OCI-LY1 (cell line): Measurements from ENCODE around the gene LIFR.

Source experiments
- H2AFZ ChIP-seq: fragments of 200-600 bp; sonication (generic), shearing (Covaris generic); 2 replicates; pipeline ENCODE4 v1.6.0; 2014; ENCODE audit warnings: antibody characterized with exemption, mild to moderate bottlenecking, low read length
- H3F3A ChIP-seq: fragments of 200-600 bp; sonication (generic), shearing (Covaris generic); 2 replicates; pipeline ENCODE4 v1.6.0; 2014; ENCODE audit warnings: mild to moderate bottlenecking, antibody characterized with exemption, low read length, moderate library complexity; ENCODE audit not compliant: insufficient read depth
- H3K27ac ChIP-seq: fragments of 200-600 bp; sonication (generic); 2 replicates; pipeline ENCODE4 v1.5.1; 2014; ENCODE audit warnings: low read length, mixed run types, mild to moderate bottlenecking, low read depth; ENCODE audit not compliant: poor library complexity, severe bottlenecking
- H3K27me3 ChIP-seq: fragments of 200-600 bp; sonication (generic); 2 replicates; pipeline ENCODE4 v1.6.0; 2014; ENCODE audit warnings: antibody characterized with exemption, mild to moderate bottlenecking, low read length, moderate library complexity; ENCODE audit not compliant: insufficient read depth
- H3K36me3 ChIP-seq: fragments of 200-600 bp; sonication (generic); 2 replicates; pipeline ENCODE4 v1.6.1; 2014; ENCODE audit warnings: mild to moderate bottlenecking, antibody characterized with exemption, low read length, moderate library complexity, mixed read lengths; ENCODE audit not compliant: insufficient read depth
- H3K4me1 ChIP-seq: fragments of 200-600 bp; sonication (generic); 2 replicates; pipeline ENCODE4 v1.5.1; 2014; ENCODE audit warnings: mild to moderate bottlenecking, low read length, moderate library complexity; ENCODE audit not compliant: insufficient read depth, severe bottlenecking
- H3K4me2 ChIP-seq: fragments of 200-600 bp; sonication (generic), shearing (Covaris generic); 2 replicates; pipeline ENCODE4 v1.6.1; 2014; ENCODE audit warnings: low read length
- H3K4me3 ChIP-seq: fragments of 200-600 bp; sonication (generic); 2 replicates; pipeline ENCODE4 v1.5.1; 2014; ENCODE audit warnings: low read length, low read depth, mild to moderate bottlenecking, mixed read lengths; ENCODE audit not compliant: poor library complexity, severe bottlenecking
- H3K79me2 ChIP-seq: fragments of 200-600 bp; shearing (Covaris generic); 2 replicates; pipeline ENCODE4 v1.6.1; 2016; ENCODE audit warnings: mixed run types, low read length, mixed read lengths; ENCODE audit not compliant: insufficient read depth
- H3K9ac ChIP-seq: fragments of 200-600 bp; sonication (generic), shearing (Covaris generic); 2 replicates; pipeline ENCODE4 v1.6.1; 2014; ENCODE audit warnings: mild to moderate bottlenecking, low read length, mixed read lengths
- H3K9me2 ChIP-seq: fragments of 200-600 bp; sonication (generic), shearing (Covaris generic); 2 replicates; pipeline ENCODE4 v1.6.1; 2014; ENCODE audit warnings: low read depth, mild to moderate bottlenecking, low read length, mixed read lengths
- H3K9me3 ChIP-seq: fragments of 200-600 bp; shearing (Covaris generic); 2 replicates; pipeline ENCODE4 v1.6.1; 2014; ENCODE audit warnings: low read length, mixed read lengths
- H4K20me1 ChIP-seq: fragments of 200-600 bp; sonication (generic), shearing (Covaris generic); 2 replicates; pipeline ENCODE4 v1.6.0; 2016; ENCODE audit warnings: mild to moderate bottlenecking, low read length; ENCODE audit not compliant: insufficient read depth
- EZH2 ChIP-seq: fragments of 200-600 bp; sonication (generic), shearing (Covaris generic); IDR thresholded peaks from 2 replicates; pipeline ENCODE4 v1.8.0; 2017; ENCODE audit warnings: borderline replicate concordance, mixed run types, mild to moderate bottlenecking, antibody characterized with exemption, low read length, moderate library complexity, mixed read lengths
- TF ChIP-seq, protein P1 (sequence below): fragments of 200-600 bp; sonication (generic), shearing (Covaris generic); IDR thresholded peaks from 2 replicates; pipeline ENCODE4 v1.5.1; 2017; ENCODE audit warnings: mild to moderate bottlenecking, antibody characterized with exemption, low read length, moderate library complexity, mixed read lengths

LIFR gene

DNA sequence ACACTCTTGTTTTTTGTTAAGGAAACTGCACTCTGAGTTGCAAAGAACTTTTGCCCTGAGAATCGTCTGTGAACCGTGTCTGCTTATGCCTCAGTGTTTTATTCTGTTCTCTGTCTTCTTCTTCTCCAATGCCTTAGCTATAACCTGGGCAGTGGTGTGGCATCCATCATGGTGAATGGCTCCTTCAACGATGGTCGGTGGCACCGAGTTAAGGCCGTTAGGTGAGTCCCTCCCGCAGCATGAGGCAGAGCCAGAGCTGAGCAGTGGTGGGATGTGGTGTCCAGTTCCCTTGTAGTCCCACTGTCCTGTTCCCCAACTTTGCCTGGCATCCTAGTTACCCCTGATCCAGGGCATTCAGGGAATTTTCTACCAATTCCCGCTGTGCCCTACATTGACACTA, 98.3 kb downstream of the LIFR start:
- Histone ChIP-seq H3K27ac (no peak overlapping the region), H2AFZ (no peak overlapping the region), H3K9me3 (no peaks in the 10 kb centered on the region; the same call in 1 of the 2 replicates), H3K4me1 (no peaks in the 10 kb centered on the region), H3K36me3 (no peaks in the 10 kb centered on the region), H3K9me2 (no peaks in the 10 kb centered on the region), H3K4me3 (no peak overlapping the region), H3F3A (no peaks in the 10 kb centered on the region), H3K9ac (no peak overlapping the region), H3K27me3 (no peaks in the 10 kb centered on the region; the same call in 1 of the 2 replicates), H4K20me1 (no peaks in the 10 kb centered on the region), H3K79me2 (no peaks in the 10 kb centered on the region), H3K4me2 (no peak overlapping the region)
- no peak for TF ChIP-seq EZH2
- TF ChIP-seq, protein P1, sequence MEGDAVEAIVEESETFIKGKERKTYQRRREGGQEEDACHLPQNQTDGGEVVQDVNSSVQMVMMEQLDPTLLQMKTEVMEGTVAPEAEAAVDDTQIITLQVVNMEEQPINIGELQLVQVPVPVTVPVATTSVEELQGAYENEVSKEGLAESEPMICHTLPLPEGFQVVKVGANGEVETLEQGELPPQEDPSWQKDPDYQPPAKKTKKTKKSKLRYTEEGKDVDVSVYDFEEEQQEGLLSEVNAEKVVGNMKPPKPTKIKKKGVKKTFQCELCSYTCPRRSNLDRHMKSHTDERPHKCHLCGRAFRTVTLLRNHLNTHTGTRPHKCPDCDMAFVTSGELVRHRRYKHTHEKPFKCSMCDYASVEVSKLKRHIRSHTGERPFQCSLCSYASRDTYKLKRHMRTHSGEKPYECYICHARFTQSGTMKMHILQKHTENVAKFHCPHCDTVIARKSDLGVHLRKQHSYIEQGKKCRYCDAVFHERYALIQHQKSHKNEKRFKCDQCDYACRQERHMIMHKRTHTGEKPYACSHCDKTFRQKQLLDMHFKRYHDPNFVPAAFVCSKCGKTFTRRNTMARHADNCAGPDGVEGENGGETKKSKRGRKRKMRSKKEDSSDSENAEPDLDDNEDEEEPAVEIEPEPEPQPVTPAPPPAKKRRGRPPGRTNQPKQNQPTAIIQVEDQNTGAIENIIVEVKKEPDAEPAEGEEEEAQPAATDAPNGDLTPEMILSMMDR, result no peak

DNA sequence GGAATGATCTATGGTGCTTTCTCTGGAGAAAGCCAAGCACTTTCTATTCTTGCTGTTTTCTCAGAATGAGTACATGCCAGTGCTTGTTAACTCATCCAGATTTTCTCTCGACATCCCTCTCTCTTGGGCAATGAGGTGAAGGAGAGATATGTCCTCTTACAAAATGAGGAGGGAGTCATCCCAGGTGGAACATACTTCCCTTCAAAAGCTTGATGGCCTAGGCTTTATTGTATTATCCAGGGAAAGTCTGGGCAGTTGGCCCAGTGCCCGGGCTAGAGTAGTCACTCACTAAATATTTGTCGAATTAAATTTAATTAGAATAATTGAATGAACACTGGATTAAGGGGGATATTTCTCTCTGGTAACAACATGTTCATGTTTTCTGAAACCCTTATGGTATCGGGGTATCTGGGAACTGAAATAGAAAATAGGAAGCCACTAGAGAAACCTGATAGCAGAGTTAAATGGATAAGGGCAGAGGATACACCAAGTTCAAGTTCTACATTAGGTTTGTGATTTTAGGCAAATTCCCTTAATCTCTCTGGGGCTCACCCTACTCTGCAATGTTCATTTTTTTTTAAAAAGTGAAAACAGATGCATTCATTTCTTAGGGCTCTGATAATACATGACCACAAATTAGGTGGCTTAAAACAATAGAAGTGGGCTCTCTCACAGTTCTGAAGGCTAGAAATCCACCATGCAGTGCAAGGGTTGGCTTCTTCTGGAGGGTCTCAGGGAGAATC, 99.6 kb downstream of the LIFR start:
- Histone ChIP-seq H3K9me3 (no peaks in the 10 kb centered on the region; the same call in 1 of the 2 replicates), H3F3A (no peaks in the 10 kb centered on the region), H2AFZ (no peak overlapping the region), H3K4me1 (no peaks in the 10 kb centered on the region), H3K9me2 (no peaks in the 10 kb centered on the region), H3K36me3 (no peaks in the 10 kb centered on the region), H3K9ac (no peak overlapping the region), H3K27me3 (peaks cover 7% of the 10 kb centered on the region), H4K20me1 (no peaks in the 10 kb centered on the region), H3K4me2 (no peak overlapping the region), H3K27ac (no peak overlapping the region), H3K79me2 (no peaks in the 10 kb centered on the region), H3K4me3 (no peak overlapping the region)
- TF ChIP-seq, protein P1, result no peak
- TF ChIP-seq EZH2, result no peak

DNA sequence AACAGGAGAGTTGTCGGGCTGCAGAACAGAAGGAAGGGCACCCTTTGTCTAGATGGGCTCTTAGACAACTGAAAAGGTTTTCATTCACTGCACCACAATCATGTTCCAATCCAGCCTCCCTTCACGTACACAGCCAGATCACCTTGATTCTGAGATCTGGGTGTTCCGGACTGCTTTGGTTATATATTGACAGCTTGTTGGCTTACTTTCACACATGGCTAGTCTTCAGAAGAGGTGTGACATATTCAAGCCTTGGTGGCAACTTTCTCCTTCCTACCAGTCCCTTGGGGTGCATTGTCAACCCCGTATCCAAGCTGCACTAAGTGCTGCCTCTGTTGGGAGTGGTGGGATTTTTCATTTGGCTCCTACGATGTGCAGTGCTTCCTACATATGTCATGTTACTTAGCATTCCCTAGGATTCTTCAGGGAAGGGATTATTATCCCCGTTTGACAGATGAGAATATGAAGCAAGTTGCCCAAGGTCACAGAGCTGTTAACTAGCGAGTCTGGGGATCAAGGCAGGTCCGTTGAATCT, 100.6 kb downstream of the LIFR start:
- Histone ChIP-seq H3K4me3 (no peak overlapping the region), H3K27ac (no peak overlapping the region), H3K9me3 (no peaks in the 10 kb centered on the region; the same call in 1 of the 2 replicates), H3K4me1 (no peaks in the 10 kb centered on the region), H3K79me2 (no peaks in the 10 kb centered on the region), H3K36me3 (no peaks in the 10 kb centered on the region), H3K27me3 (peaks cover 7% of the 10 kb centered on the region), H3K4me2 (no peak overlapping the region), H4K20me1 (no peaks in the 10 kb centered on the region), H3F3A (no peaks in the 10 kb centered on the region), H2AFZ (no peak overlapping the region), H3K9ac (no peak overlapping the region), H3K9me2 (no peaks in the 10 kb centered on the region)
- no peak for TF ChIP-seq EZH2
- TF ChIP-seq, protein P1, result no peak
